Peyer's patch (tissue), 4 donors: ENCODE data around the gene BCL2L12.

Experiments used
- POLR2A ChIP-seq, 2 donors: fragments of 450-650 bp; IDR thresholded peaks; one replicate each; pipeline ENCODE4 v1.5.1; 2017; ENCODE audit warnings: antibody characterized with exemption in 2 of 2, mild to moderate bottlenecking in 2 of 2, moderate library complexity in 2 of 2
- TF ChIP-seq, protein P1 (sequence below), 6 experiments: fragments of 450-650 bp in 4 of 6; fragments of 200-600 bp in 2 of 6; sonication (generic) in 1 of 6; IDR thresholded peaks; one replicate each; pipeline ENCODE4 v1.5.1; 2017 to 2019; ENCODE audit warnings: antibody characterized with exemption in 6 of 6, mild to moderate bottlenecking in 3 of 6, moderate library complexity in 1 of 6

GRCh38 chr19:49658139-49658517 is 7.6 kb upstream of the BCL2L12 start:
- TF ChIP-seq, protein P1, sequence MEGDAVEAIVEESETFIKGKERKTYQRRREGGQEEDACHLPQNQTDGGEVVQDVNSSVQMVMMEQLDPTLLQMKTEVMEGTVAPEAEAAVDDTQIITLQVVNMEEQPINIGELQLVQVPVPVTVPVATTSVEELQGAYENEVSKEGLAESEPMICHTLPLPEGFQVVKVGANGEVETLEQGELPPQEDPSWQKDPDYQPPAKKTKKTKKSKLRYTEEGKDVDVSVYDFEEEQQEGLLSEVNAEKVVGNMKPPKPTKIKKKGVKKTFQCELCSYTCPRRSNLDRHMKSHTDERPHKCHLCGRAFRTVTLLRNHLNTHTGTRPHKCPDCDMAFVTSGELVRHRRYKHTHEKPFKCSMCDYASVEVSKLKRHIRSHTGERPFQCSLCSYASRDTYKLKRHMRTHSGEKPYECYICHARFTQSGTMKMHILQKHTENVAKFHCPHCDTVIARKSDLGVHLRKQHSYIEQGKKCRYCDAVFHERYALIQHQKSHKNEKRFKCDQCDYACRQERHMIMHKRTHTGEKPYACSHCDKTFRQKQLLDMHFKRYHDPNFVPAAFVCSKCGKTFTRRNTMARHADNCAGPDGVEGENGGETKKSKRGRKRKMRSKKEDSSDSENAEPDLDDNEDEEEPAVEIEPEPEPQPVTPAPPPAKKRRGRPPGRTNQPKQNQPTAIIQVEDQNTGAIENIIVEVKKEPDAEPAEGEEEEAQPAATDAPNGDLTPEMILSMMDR (IDR thresholded peaks at IDR 0.05) = no peak
- TF ChIP-seq POLR2A (IDR thresholded peaks at IDR 0.05) = no peak
